ENCODE measurements around the gene AFAP1. TPM values are rescaled to one million over a fixed set of nuclear protein-coding genes. Genes with fewer than 3 reads are reported as not detected.

AFAP1 gene
- 10 to 100 TPM; 14.8 to 28.3 (median 19.4) TPM for total RNA-seq

GRCh38 chr4:7939377-7940108 is at the start of gene AFAP1:
AFAP1 (minus strand) TSS chr4:7939861; CDS start chr4:7872078, 67,783 bp downstream.
- TF ChIP-seq CTCF (IDR thresholded peaks at IDR 0.05; ENCODE audit: low read depth), result no peak

GRCh38 chr4:7988437-7988836 is 48.8 kb upstream of the AFAP1 start:
- TF ChIP-seq CTCF (IDR thresholded peaks at IDR 0.05; ENCODE audit: low read depth), result no peak

GRCh38 chr4:7987148-7987989 is 47.7 kb upstream of the AFAP1 start:
- TF ChIP-seq CTCF (IDR thresholded peaks at IDR 0.05; ENCODE audit: low read depth), result no peak

GRCh38 chr4:7985891-7986441 is 46.3 kb upstream of the AFAP1 start:
- no peak for TF ChIP-seq CTCF (IDR thresholded peaks at IDR 0.05; ENCODE audit: low read depth)

GRCh38 chr4:7985072-7985471 is 45.4 kb upstream of the AFAP1 start:
- TF ChIP-seq CTCF (IDR thresholded peaks at IDR 0.05; ENCODE audit: low read depth), result no peak

GRCh38 chr4:7984286-7984925 is 44.7 kb upstream of the AFAP1 start:
- no peak for TF ChIP-seq CTCF (IDR thresholded peaks at IDR 0.05; ENCODE audit: low read depth)
